ENCODE data around the gene PCDHGB2.
A peak's percentile ranks its signal among the peaks of the same experiment; 100 is the strongest.
"Not testable (repeated sequence)": the region's sequence is repeated elsewhere in the genome, so short reads cannot be mapped to it uniquely, and the experiment has no call there.

The PCDHGB2 gene

GRCh38 chr5:141366016-141366896, 6.5 kb downstream of the PCDHGB2 start:
- Histone ChIP-seq H3K27ac (ENCODE audit: low read depth, low read length) (no peak overlapping the region), H3K9me3 (ENCODE audit: control insufficient read depth in 1 of 2, low read length in 2 of 2) (peaks cover 34 to 38% of the 10 kb centered on the region in 2 donors), H3K36me3 (ENCODE audit: control insufficient read depth in 1 of 2, insufficient read depth in 2 of 2, low read length in 2 of 2) (no peaks in the 10 kb centered on the region), H3K4me3 (ENCODE audit: low read depth in 1 of 2, low read length in 2 of 2) (no peak overlapping the region), H3K27me3 (ENCODE audit: control insufficient read depth in 1 of 2, insufficient read depth in 2 of 2, low read length in 2 of 2) (peaks cover 0 to 5% of the 10 kb centered on the region in 2 donors), H3K9ac (ENCODE audit: low read depth in 1 of 2, low read length in 2 of 2) (no peak overlapping the region), H3K4me1 (ENCODE audit: control insufficient read depth in 1 of 2, insufficient read depth in 2 of 2, low read length in 2 of 2) (no peaks in the 10 kb centered on the region)

GRCh38 chr5:141369994-141370848, 10.4 kb downstream of the PCDHGB2 start, which contains the start of gene PCDHGB3:
PCDHGB3 (plus strand) TSS chr5:141370242; CDS start chr5:141370395, 153 bp downstream.
- H3K27ac ChIP-seq (ENCODE audit: low read depth, low read length): no peak within 1 kb of the TSS
- H3K36me3 ChIP-seq (ENCODE audit: control insufficient read depth in 1 of 2, insufficient read depth in 2 of 2, low read length in 2 of 2): no peaks in the 10 kb centered on the region
- H3K4me1 ChIP-seq (ENCODE audit: control insufficient read depth in 1 of 2, insufficient read depth in 2 of 2, low read length in 2 of 2): no peaks in the 10 kb centered on the region
- H3K9me3 ChIP-seq (ENCODE audit: control insufficient read depth in 1 of 2, low read length in 2 of 2): peaks cover 38 to 46% of the 10 kb centered on the region in 2 donors
- H3K27me3 ChIP-seq (ENCODE audit: control insufficient read depth in 1 of 2, insufficient read depth in 2 of 2, low read length in 2 of 2): peaks cover 0 to 5% of the 10 kb centered on the region in 2 donors
- H3K9ac ChIP-seq (ENCODE audit: low read depth in 1 of 2, low read length in 2 of 2): no peak within 1 kb of the TSS
- peak within 1 kb of the TSS; percentile 18 to 49 for H3K4me3 ChIP-seq (ENCODE audit: low read depth in 1 of 2, low read length in 2 of 2)

GRCh38 chr5:141371572-141372475, 12.0 kb downstream of the PCDHGB2 start:
- H3K9me3 ChIP-seq (ENCODE audit: control insufficient read depth in 1 of 2, low read length in 2 of 2): peaks cover 40 to 47% of the 10 kb centered on the region in 2 donors
- H3K27me3 ChIP-seq (ENCODE audit: control insufficient read depth in 1 of 2, insufficient read depth in 2 of 2, low read length in 2 of 2): peaks cover 0 to 5% of the 10 kb centered on the region in 2 donors
- H3K9ac ChIP-seq (ENCODE audit: low read depth in 1 of 2, low read length in 2 of 2): no peak overlapping the region
- no peaks in the 10 kb centered on the region for H3K36me3 ChIP-seq (ENCODE audit: control insufficient read depth in 1 of 2, insufficient read depth in 2 of 2, low read length in 2 of 2)
- H3K4me1 ChIP-seq (ENCODE audit: control insufficient read depth in 1 of 2, insufficient read depth in 2 of 2, low read length in 2 of 2): no peaks in the 10 kb centered on the region
- peak overlapping the region in 1 of 2 donors; percentile 21 for H3K4me3 ChIP-seq (ENCODE audit: low read depth in 1 of 2, low read length in 2 of 2)
- no peak overlapping the region for H3K27ac ChIP-seq (ENCODE audit: low read depth, low read length)

GRCh38 chr5:141373673-141374317, 14.0 kb downstream of the PCDHGB2 start, which contains the start of gene PCDHGA6:
PCDHGA6 (plus strand) TSS chr5:141373891; CDS start chr5:141374084, 193 bp downstream.
- Histone ChIP-seq H3K36me3 (ENCODE audit: control insufficient read depth in 1 of 2, insufficient read depth in 2 of 2, low read length in 2 of 2) (no peaks in the 10 kb centered on the region), H3K9me3 (ENCODE audit: control insufficient read depth in 1 of 2, low read length in 2 of 2) (peaks cover 40 to 49% of the 10 kb centered on the region in 2 donors), H3K27ac (ENCODE audit: low read depth, low read length) (no peak within 1 kb of the TSS), H3K4me3 (ENCODE audit: low read depth in 1 of 2, low read length in 2 of 2) (peak within 1 kb of the TSS in 1 of 2 donors; percentile 43), H3K4me1 (ENCODE audit: control insufficient read depth in 1 of 2, insufficient read depth in 2 of 2, low read length in 2 of 2) (no peaks in the 10 kb centered on the region), H3K9ac (ENCODE audit: low read depth in 1 of 2, low read length in 2 of 2) (no peak within 1 kb of the TSS), H3K27me3 (ENCODE audit: control insufficient read depth in 1 of 2, insufficient read depth in 2 of 2, low read length in 2 of 2) (peaks cover 0 to 5% of the 10 kb centered on the region in 2 donors)

GRCh38 chr5:141374627-141375026, 14.8 kb downstream of the PCDHGB2 start:
- Histone ChIP-seq H3K27me3 (ENCODE audit: control insufficient read depth in 1 of 2, insufficient read depth in 2 of 2, low read length in 2 of 2) (peaks cover 0 to 5% of the 10 kb centered on the region in 2 donors), H3K9ac (ENCODE audit: low read depth in 1 of 2, low read length in 2 of 2) (no peak overlapping the region), H3K4me3 (ENCODE audit: low read depth in 1 of 2, low read length in 2 of 2) (no peak overlapping the region), H3K36me3 (ENCODE audit: control insufficient read depth in 1 of 2, insufficient read depth in 2 of 2, low read length in 2 of 2) (no peaks in the 10 kb centered on the region), H3K27ac (ENCODE audit: low read depth, low read length) (no peak overlapping the region), H3K9me3 (ENCODE audit: control insufficient read depth in 1 of 2, low read length in 2 of 2) (peaks cover 40 to 49% of the 10 kb centered on the region in 2 donors), H3K4me1 (ENCODE audit: control insufficient read depth in 1 of 2, insufficient read depth in 2 of 2, low read length in 2 of 2) (no peaks in the 10 kb centered on the region)

- H3K9me3 ChIP-seq (ENCODE audit: control insufficient read depth in 1 of 2, low read length in 2 of 2): peaks cover 33 to 47% of the 10 kb centered on the region in 2 donors
- not testable (repeated sequence) for H3K4me3 ChIP-seq (ENCODE audit: low read depth in 1 of 2, low read length in 2 of 2); H3K27me3 ChIP-seq (ENCODE audit: control insufficient read depth in 1 of 2, insufficient read depth in 2 of 2, low read length in 2 of 2); H3K27ac ChIP-seq (ENCODE audit: low read depth, low read length); H3K36me3 ChIP-seq (ENCODE audit: control insufficient read depth in 1 of 2, insufficient read depth in 2 of 2, low read length in 2 of 2); H3K4me1 ChIP-seq (ENCODE audit: control insufficient read depth in 1 of 2, insufficient read depth in 2 of 2, low read length in 2 of 2); H3K9ac ChIP-seq (ENCODE audit: low read depth in 1 of 2, low read length in 2 of 2)
Measured at GRCh38 chr5:141375444-141376155, 15.8 kb downstream of the PCDHGB2 start.

GRCh38 chr5:141382469-141383294, 22.9 kb downstream of the PCDHGB2 start, which contains the start of gene PCDHGA7:
PCDHGA7 (plus strand) TSS chr5:141382742; CDS start chr5:141382900, 158 bp downstream.
- H3K27ac ChIP-seq (ENCODE audit: low read depth, low read length): no peak within 1 kb of the TSS
- H3K4me3 ChIP-seq (ENCODE audit: low read depth in 1 of 2, low read length in 2 of 2): peak within 1 kb of the TSS; percentile 25 to 43
- peaks cover 11 to 24% of the 10 kb centered on the region in 2 donors for H3K9me3 ChIP-seq (ENCODE audit: control insufficient read depth in 1 of 2, low read length in 2 of 2)
- H3K9ac ChIP-seq (ENCODE audit: low read depth in 1 of 2, low read length in 2 of 2): no peak within 1 kb of the TSS
- no peaks in the 10 kb centered on the region for H3K4me1 ChIP-seq (ENCODE audit: control insufficient read depth in 1 of 2, insufficient read depth in 2 of 2, low read length in 2 of 2)
- H3K36me3 ChIP-seq (ENCODE audit: control insufficient read depth in 1 of 2, insufficient read depth in 2 of 2, low read length in 2 of 2): no peaks in the 10 kb centered on the region
- H3K27me3 ChIP-seq (ENCODE audit: control insufficient read depth in 1 of 2, insufficient read depth in 2 of 2, low read length in 2 of 2): peaks cover 0 to 5% of the 10 kb centered on the region in 2 donors

GRCh38 chr5:141383345-141383744, 23.6 kb downstream of the PCDHGB2 start:
- no peaks in the 10 kb centered on the region for H3K4me1 ChIP-seq (ENCODE audit: control insufficient read depth in 1 of 2, insufficient read depth in 2 of 2, low read length in 2 of 2)
- H3K36me3 ChIP-seq (ENCODE audit: control insufficient read depth in 1 of 2, insufficient read depth in 2 of 2, low read length in 2 of 2): no peaks in the 10 kb centered on the region
- H3K27ac ChIP-seq (ENCODE audit: low read depth, low read length): no peak overlapping the region
- peak overlapping the region; percentile 23 to 43 for H3K4me3 ChIP-seq (ENCODE audit: low read depth in 1 of 2, low read length in 2 of 2)
- H3K9ac ChIP-seq (ENCODE audit: low read depth in 1 of 2, low read length in 2 of 2): no peak overlapping the region
- peaks cover 0 to 5% of the 10 kb centered on the region in 2 donors for H3K27me3 ChIP-seq (ENCODE audit: control insufficient read depth in 1 of 2, insufficient read depth in 2 of 2, low read length in 2 of 2)
- peaks cover 13 to 27% of the 10 kb centered on the region in 2 donors for H3K9me3 ChIP-seq (ENCODE audit: control insufficient read depth in 1 of 2, low read length in 2 of 2)

Data from duodenal mucosa (tissue), 2 donors.